ENCODE measurements around the gene PER3.

- TF ChIP-seq CTCF (IDR thresholded peaks at IDR 0.05 in 2 of 3, conservative IDR thresholded peaks at IDR 0.05 in 1 of 3; ENCODE audit: control insufficient read depth in 2 of 3, extremely low read depth in 1 of 3, insufficient read depth in 1 of 3, low read depth in 3 of 3, low read length in 3 of 3) (no peak), ZBTB11 (CRISPR knock-in tag; IDR thresholded peaks at IDR 0.05) (no peak), JUND (IDR thresholded peaks at IDR 0.05; ENCODE audit: low read depth, low read length) (no peak), ELK1 (IDR thresholded peaks at IDR 0.05; ENCODE audit: low read depth, low read length) (no peak), NR2C1 (IDR thresholded peaks at IDR 0.05) (no peak), POLR2AphosphoS5 (IDR thresholded peaks at IDR 0.05; ENCODE audit: low read length) (no peak), SUZ12 (IDR thresholded peaks at IDR 0.05; ENCODE audit: unreplicated experiment) (no peak)
Measured at GRCh38 chr1:7767176-7767575, 16.9 kb upstream of the PER3 start.
